HG02798 (cell line): ENCODE data around the gene CA11.
"Not testable (repeated sequence)": the region's sequence is repeated elsewhere in the genome, so short reads cannot be mapped to it uniquely, and the experiment has no call there.

Experiments used
- ATAC-seq: cut with Tn5 transposase; IDR thresholded peaks from one replicate; pipeline ENCODE4 v1.9.1; 2021; ENCODE audit warnings: mild to moderate bottlenecking; ENCODE audit not compliant: unreplicated experiment, poor library complexity

CA11 gene

GRCh38 chr19:48670699-48671445, 24.9 kb upstream of the CA11 start:
- no peak for ATAC-seq

- ATAC-seq: no peak
Measured at GRCh38 chr19:48669903-48670668, 24.1 kb upstream of the CA11 start.

- no peak for ATAC-seq
Measured at GRCh38 chr19:48668761-48669160, 22.8 kb upstream of the CA11 start.

GRCh38 chr19:48668332-48668731, 22.3 kb upstream of the CA11 start:
- ATAC-seq: no peak

GRCh38 chr19:48665786-48666185, 19.8 kb upstream of the CA11 start:
- ATAC-seq: no peak

GRCh38 chr19:48664476-48664875, 18.5 kb upstream of the CA11 start:
- no peak for ATAC-seq

GRCh38 chr19:48663667-48664066, 17.7 kb upstream of the CA11 start:
- no peak for ATAC-seq

DNA sequence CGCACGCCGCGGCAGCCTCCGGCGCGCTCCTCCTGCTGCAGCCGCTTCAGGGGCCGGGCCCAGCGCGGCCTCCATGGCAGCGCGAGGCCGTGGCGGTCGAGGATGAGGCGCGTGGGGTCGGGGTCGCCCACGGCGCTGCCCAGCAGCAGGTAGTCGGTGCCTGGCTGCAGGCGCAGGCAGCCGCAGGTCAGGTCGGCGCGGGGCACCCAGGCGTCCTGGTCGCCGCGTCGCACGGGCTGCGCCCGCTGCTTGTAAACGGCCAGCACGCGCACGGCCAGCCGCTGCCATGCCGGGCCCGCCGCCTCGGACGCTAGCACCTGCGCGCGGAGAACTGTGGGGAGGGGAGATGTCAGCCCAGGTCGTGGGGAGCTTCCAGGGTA, 15.7 kb upstream of the CA11 start:
- no peak for ATAC-seq

DNA sequence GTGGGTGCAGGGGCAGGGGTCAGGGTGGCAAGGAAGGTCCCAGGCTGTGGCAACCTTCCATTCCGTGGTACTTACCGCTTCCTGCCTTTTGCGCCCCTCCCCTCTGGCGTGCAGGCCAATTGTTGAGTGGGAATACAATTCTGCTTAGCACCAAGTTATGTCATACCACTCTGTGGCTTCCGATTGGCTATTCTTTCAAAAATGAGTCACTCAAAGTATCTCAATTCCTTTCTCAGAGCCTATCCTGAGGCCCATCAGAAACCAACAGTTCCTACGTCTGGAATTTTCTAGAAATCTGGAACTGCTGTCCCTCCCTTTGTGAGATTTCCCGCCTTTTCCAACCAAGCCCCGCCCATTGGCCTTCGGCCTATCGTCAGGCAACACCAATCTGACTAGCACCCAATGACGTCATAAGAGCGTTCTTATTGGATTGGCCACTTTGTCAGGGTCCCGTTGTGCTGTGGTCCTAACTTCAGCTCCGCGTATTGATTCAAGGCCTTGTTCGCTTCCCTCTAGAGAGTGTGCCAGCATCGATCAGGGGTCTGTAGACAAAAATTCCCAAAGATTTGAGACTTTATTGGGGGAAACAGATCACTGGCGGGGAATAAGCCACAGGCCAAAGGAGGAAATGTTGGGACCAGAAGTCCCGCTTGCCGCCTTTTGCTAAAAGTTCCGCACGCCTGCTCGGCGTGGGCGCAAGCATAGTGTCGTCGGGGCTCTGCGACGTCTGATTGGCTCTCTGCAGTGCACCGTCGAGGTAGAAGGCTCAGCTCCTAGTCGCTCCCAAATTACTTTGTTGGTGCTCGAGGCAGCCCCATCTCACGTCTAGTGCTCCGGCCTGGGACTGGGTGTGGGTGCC, 15.1 kb upstream of the CA11 start:
- ATAC-seq: peak; percentile 87

GRCh38 chr19:48659768-48660167, 13.8 kb upstream of the CA11 start:
- ATAC-seq: no peak

DNA sequence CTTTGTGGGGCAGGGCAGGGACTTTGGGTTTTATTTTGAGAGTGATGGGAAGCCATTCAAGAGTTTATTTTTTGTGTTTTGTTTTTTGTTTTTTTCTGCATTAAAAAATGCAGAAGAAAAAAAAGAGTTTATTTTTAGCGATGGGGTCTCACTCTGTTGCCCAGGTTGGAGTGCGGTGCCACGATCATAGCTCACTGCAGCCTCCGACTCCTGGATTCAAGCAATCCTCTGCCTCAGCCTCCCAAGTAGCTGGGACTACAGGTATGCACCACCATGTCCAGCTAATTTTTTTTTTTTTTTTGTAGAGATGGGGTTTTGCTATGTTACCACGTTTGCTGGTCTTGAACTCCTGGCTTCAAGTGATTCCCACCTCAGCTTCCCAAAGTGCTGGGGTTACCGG, 12.5 kb upstream of the CA11 start:
- no peak for ATAC-seq

GRCh38 chr19:48657828-48658227, 11.8 kb upstream of the CA11 start:
- ATAC-seq: not testable (repeated sequence)

DNA sequence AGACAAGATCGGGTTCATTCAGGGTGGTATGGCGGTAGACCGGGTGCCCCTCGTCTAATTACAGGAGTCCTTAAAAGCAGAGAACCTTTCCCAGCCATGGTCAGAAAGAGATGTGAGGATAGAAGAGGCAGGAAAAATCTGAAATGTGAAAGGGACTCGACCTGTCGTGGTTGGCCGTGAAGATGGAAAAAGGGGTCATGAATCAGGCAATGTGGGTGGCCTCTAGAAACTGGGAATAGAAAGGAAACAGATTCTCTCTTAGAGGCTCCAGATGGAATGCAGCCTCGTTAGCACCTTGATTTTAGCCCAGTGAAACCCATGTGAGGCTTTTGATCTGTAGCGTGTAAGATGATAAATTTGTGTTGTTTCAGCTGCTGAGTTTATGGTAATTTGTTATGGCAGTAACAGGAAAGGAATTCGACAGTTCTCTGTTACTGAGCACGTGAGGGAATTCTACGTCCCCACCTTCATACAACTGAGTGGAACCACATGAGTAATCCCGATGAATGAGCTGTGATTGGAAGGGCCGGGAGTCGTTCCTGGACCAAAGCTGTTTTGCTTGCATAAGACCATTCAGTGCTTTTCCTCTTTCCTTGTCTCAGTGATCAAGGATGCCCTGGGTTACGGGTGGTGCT, 11.0 kb upstream of the CA11 start:
- no peak for ATAC-seq

- ATAC-seq: no peak
Measured at GRCh38 chr19:48654299-48655059, 8.5 kb upstream of the CA11 start.

- no peak for ATAC-seq
Measured at GRCh38 chr19:48651683-48652048, 5.7 kb upstream of the CA11 start.

DNA sequence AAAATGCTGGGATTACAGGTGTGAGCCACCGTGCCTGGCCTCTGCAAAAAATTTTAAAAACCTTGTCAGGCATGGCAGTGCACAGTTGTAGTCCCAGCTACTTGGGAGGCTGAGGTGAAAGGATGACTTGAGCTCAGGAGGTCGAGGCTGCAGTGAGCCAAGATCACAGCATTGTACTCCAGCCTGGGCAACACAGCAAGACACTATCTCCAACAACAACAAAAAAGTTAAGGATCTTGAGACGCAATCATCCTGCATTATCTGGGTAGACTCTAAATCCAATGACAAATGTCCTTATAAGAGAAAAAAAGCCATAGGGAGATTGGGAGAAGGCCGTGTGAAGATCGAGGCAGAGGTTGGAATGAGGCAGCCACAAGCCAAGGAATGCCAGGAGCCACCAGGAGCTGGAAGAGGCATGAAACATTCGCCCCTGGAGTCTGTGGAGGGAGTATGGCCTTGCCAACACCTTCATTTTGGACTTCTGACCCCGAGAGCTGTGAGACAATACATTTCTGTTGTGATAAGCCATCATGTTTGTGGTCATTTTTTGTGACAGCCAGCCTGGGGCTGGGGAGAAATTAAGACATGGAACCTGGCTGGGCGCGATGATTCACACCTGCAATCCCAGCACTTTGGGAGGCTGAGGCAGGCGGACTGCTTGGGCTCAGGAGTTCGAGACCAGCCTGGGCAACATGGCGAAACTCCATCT, 5.1 kb upstream of the CA11 start:
- no peak for ATAC-seq

GRCh38 chr19:48648134-48648533, 2.1 kb upstream of the CA11 start:
- no peak for ATAC-seq

DNA sequence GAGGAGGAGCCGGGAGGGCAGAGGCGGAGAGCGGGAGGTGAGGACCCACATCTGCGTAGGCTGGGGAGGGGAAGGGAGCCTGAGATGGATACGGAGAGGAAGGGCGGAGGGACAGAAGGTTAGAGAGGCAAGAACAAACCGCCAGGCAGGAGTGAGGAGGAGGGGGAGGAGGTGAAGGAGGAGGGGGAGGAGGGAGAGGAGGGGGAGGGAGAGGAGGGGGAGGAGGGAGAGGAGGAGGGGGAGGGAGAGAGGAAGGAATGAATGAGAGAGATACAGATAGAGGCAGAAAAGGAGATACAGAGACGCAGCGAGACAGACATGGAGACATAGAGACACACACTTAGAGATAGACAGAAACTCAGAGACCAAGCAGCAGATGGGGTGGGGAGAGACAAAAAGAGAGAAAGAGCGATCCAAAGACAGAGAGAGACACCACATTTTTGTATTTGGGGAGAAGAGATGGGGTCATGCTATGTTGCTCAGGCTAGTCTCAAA, 782 bp upstream of the CA11 start:
- ATAC-seq: no peak

DNA sequence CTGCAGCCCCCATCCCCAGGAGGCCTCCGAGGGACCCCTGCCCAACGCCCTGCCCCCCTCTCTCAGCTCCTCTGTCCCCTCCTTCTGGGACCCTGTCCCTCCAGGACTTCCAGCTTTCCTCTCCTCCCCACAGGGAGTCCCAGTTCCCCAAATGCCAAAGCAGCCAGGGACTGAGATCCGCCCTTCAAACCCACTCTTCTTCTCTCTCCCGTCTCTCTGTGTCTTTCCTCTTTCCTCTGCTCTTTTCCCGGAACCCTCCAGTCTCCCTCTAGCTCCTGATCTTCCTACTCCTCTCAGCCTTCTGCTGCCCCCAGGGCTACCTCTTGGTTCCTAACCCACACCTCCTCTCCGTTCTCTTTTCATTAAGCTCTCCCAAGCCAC, 377 bp downstream of the CA11 start:
- ATAC-seq: no peak
